Esophagus squamous epithelium (tissue), 5 donors: ENCODE measurements around the gene AFAP1L1. TPM values are rescaled to one million over a fixed set of nuclear protein-coding genes. Genes with fewer than 3 reads are reported as not detected.
A peak's percentile ranks its signal among the peaks of the same experiment; 100 is the strongest.

Experiments
- DNase-seq: peaks from one replicate; lab custom pipeline; 2025; lab: John Stamatoyannopoulos, UW
- H3K27ac ChIP-seq, 4 donors: fragments of 200-600 bp; sonication (generic); one replicate each; pipeline ENCODE4 v1.5.1; 2016 to 2019; ENCODE audit warnings: mild to moderate bottlenecking in 1 of 4
- H3K27me3 ChIP-seq, 4 donors: fragments of 200-600 bp; sonication (generic); 1 replicate in 3 of 4; 2 replicates in 1 of 4; pipeline versions ENCODE4 v1.5.1 to v1.6.0; 2017 to 2021; ENCODE audit warnings: antibody characterized with exemption in 1 of 4
- H3K36me3 ChIP-seq, 3 donors: fragments of 200-600 bp; sonication (generic); one replicate each; pipeline ENCODE4 v1.5.1; 2016 to 2019
- H3K4me1 ChIP-seq, 3 donors: fragments of 200-600 bp; sonication (generic); one replicate each; pipeline ENCODE4 v1.5.1; 2017 to 2019
- H3K4me3 ChIP-seq, 4 donors: fragments of 200-600 bp; sonication (generic); 1 replicate in 3 of 4; 2 replicates in 1 of 4; pipeline ENCODE4 v1.5.1; 2016 to 2019; ENCODE audit warnings: mild to moderate bottlenecking in 2 of 4, moderate library complexity in 1 of 4
- H3K9me3 ChIP-seq, 3 donors: fragments of 200-600 bp; sonication (generic); one replicate each; pipeline ENCODE4 v1.5.1; 2016 to 2019
- CTCF ChIP-seq, 6 experiments: fragments of 450-650 bp in 4 of 6; fragments of 200-600 bp in 2 of 6; sonication (generic) in 2 of 6; IDR thresholded peaks; one replicate each; pipeline ENCODE4 v1.5.1; 2016 to 2019; ENCODE audit warnings: antibody characterized with exemption in 6 of 6, mild to moderate bottlenecking in 4 of 6, moderate library complexity in 4 of 6
- POLR2A ChIP-seq, 4 donors: fragments of 450-650 bp; IDR thresholded peaks; one replicate each; pipeline ENCODE4 v1.6.1; 2017; ENCODE audit warnings: antibody characterized with exemption in 4 of 4, mild to moderate bottlenecking in 4 of 4, moderate library complexity in 3 of 4
- WGBS, 2 donors: methylation state at CpG; one replicate each; pipeline ENCODE4 v1.1.5; 2018; 5-methylcytosine and 5-hydroxymethylcytosine counted together
- intact Hi-C: fragments of 100-400 bp; cut with DNase I; formaldehyde crosslinking; loops from one replicate; pipeline ENCODE4 v1.15.0; 2022
- total RNA-seq, 4 donors: library from RNA; depleted of rRNA; stranded (reverse); fragments of >200 nt; gene quantifications; one replicate each; pipeline ENCODE4 v1.1.0, GENCODE V29; 2016
- donor health status: DM: yes; HTN: yes; CAD: no.

The AFAP1L1 gene
- total RNA-seq, 4 donors from 2014 or later = 2.8 to 14.5 (median 8.7) TPM

- 55 to 81% methylated on average over 6 of the region's 14 CpGs for WGBS, 2 donors
- no peak for DNase-seq
- H3K27ac ChIP-seq = peak overlapping the region in 3 of 4 donors; percentile 34 to 78 (median 68)
These were observed 27.9 kb downstream of the AFAP1L1 start for GRCh38 chr5:149299451-149300054.

GRCh38 chr5:149300441-149300840 is 28.8 kb downstream of the AFAP1L1 start:
- peaks cover 0 to 15% (median 0%) of the 10 kb centered on the region in 3 donors for H3K36me3 ChIP-seq
- H3K27ac ChIP-seq = no peak overlapping the region
- H3K4me3 ChIP-seq = no peak overlapping the region
- TF ChIP-seq POLR2A (IDR thresholded peaks at IDR 0.05) (no peak), CTCF (IDR thresholded peaks at IDR 0.05) (no peak)
- DNase-seq = no peak
- H3K9me3 ChIP-seq = no peaks in the 10 kb centered on the region
- intact Hi-C loops = no loop called here
- H3K4me1 ChIP-seq = peaks cover 0 to 49% (median 18%) of the 10 kb centered on the region in 3 donors
- no peaks in the 10 kb centered on the region for H3K27me3 ChIP-seq
- 67 to 72% methylated on average over 4 to 5 of the region's 6 CpGs for WGBS, 2 donors

More at GRCh38 chr5:149299451-149300054, 27.9 kb downstream of the AFAP1L1 start:
- TF ChIP-seq CTCF (IDR thresholded peaks at IDR 0.05) (no peak), POLR2A (IDR thresholded peaks at IDR 0.05) (no peak)
- Histone ChIP-seq H3K9me3 (no peaks in the 10 kb centered on the region), H3K4me1 (peaks cover 0 to 58% (median 18%) of the 10 kb centered on the region in 3 donors), H3K27me3 (no peaks in the 10 kb centered on the region), H3K36me3 (peaks cover 0 to 15% (median 0%) of the 10 kb centered on the region in 3 donors), H3K4me3 (no peak overlapping the region)
- intact Hi-C loops = no loop called here

GRCh38 chr5:149301049-149301743 is 29.5 kb downstream of the AFAP1L1 start:
- peaks cover 0 to 43% (median 14%) of the 10 kb centered on the region in 3 donors for H3K4me1 ChIP-seq
- H3K27ac ChIP-seq = no peak overlapping the region

DNA sequence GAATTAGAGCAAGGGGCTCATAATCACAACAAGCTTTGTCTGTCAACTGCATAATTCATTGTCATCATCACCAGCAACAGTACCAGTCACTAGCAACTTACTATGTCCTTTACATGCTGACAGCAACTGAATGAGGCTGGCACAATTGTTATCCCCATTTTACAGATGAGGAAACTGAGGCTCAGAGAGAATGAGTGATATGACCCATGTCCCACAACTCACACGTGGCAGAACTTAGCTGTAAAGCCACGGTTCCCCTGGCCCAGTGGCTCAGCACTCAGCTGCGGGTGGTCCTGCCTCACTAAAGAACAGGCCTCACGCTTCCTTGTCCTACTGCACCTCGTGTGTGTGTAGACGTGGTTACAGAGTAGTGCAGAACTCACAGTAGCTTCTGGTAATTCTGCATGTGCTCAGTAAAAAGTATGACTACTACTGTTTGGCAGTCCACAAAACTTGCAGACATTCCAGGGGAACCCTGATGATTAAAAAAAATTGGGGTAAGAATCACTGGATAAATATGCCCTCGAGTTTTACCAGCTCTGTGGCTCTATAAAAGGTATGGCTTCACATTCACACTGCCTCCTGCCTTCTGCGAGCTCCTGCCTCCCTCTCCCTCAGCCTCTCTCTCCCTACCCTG is 30.2 kb downstream of the AFAP1L1 start:
- no peaks in the 10 kb centered on the region for H3K27me3 ChIP-seq
- H3K27ac ChIP-seq = no peak overlapping the region

More at GRCh38 chr5:149301049-149301743, 29.5 kb downstream of the AFAP1L1 start:
- Histone ChIP-seq H3K36me3 (peaks cover 0 to 15% (median 0%) of the 10 kb centered on the region in 3 donors), H3K9me3 (no peaks in the 10 kb centered on the region), H3K27me3 (no peaks in the 10 kb centered on the region), H3K4me3 (no peak overlapping the region)
- TF ChIP-seq CTCF (IDR thresholded peaks at IDR 0.05) (no peak), POLR2A (IDR thresholded peaks at IDR 0.05) (no peak)
- DNase-seq = no peak
- intact Hi-C loops = no loop called here
- WGBS, 2 donors = 74 to 83% methylated on average over 3 to 9 of the region's 13 CpGs

More for the DNA sequence above, 30.2 kb downstream of the AFAP1L1 start:
- DNase-seq = no peak
- TF ChIP-seq CTCF (IDR thresholded peaks at IDR 0.05) = no peak
- no peak for TF ChIP-seq POLR2A (IDR thresholded peaks at IDR 0.05)
- 76 to 87% methylated on average over 7 of the region's 8 CpGs for WGBS, 2 donors
- Histone ChIP-seq H3K4me3 (no peak overlapping the region), H3K4me1 (peaks cover 0 to 36% (median 8%) of the 10 kb centered on the region in 3 donors), H3K36me3 (peaks cover 0 to 15% (median 0%) of the 10 kb centered on the region in 3 donors), H3K9me3 (no peaks in the 10 kb centered on the region)
- intact Hi-C loops = no loop called here
